ENCODE measurements around the gene SCMH1.

DNA sequence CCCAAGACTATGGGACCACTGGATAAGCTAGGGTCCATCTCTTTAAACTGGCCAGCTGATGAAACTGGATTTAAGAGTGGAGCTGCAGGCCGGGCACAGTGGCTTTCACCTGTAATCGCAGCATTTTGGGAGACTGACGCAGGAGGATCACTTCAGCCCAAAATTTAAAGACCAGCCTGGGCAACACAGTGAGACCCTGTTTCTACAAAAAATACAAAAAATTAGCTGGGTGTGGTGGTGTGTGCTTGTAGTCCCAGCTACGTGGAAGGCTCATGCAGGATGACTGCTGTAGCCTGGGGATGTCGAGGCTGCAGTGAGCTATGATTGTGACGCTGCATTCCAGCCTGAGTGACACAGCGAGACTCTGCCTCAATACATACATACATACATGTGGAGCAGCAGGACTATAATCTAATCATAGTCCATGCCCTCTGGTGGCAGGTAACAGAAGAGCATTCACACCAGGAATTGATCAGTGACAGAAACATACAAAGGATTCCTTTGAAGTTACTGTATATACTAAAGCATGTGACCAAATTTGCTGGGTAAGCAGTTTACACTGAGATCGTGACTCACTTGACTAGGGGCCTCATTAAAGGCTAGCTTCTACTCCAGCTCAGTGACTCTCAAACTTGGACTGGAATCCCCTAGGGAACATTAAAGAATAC lies 119.1 kb downstream of the SCMH1 start:
- TF ChIP-seq, protein P1, sequence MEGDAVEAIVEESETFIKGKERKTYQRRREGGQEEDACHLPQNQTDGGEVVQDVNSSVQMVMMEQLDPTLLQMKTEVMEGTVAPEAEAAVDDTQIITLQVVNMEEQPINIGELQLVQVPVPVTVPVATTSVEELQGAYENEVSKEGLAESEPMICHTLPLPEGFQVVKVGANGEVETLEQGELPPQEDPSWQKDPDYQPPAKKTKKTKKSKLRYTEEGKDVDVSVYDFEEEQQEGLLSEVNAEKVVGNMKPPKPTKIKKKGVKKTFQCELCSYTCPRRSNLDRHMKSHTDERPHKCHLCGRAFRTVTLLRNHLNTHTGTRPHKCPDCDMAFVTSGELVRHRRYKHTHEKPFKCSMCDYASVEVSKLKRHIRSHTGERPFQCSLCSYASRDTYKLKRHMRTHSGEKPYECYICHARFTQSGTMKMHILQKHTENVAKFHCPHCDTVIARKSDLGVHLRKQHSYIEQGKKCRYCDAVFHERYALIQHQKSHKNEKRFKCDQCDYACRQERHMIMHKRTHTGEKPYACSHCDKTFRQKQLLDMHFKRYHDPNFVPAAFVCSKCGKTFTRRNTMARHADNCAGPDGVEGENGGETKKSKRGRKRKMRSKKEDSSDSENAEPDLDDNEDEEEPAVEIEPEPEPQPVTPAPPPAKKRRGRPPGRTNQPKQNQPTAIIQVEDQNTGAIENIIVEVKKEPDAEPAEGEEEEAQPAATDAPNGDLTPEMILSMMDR (IDR thresholded peaks at IDR 0.05), result peak; percentile 68
- TF ChIP-seq POLR2AphosphoS5 (IDR thresholded peaks at IDR 0.05; ENCODE audit: low read depth, low read length) (no peak), SIN3A (IDR thresholded peaks at IDR 0.05; ENCODE audit: borderline replicate concordance, insufficient read depth, low read depth, low read length) (no peak)
- TF ChIP-seq, protein P2, sequence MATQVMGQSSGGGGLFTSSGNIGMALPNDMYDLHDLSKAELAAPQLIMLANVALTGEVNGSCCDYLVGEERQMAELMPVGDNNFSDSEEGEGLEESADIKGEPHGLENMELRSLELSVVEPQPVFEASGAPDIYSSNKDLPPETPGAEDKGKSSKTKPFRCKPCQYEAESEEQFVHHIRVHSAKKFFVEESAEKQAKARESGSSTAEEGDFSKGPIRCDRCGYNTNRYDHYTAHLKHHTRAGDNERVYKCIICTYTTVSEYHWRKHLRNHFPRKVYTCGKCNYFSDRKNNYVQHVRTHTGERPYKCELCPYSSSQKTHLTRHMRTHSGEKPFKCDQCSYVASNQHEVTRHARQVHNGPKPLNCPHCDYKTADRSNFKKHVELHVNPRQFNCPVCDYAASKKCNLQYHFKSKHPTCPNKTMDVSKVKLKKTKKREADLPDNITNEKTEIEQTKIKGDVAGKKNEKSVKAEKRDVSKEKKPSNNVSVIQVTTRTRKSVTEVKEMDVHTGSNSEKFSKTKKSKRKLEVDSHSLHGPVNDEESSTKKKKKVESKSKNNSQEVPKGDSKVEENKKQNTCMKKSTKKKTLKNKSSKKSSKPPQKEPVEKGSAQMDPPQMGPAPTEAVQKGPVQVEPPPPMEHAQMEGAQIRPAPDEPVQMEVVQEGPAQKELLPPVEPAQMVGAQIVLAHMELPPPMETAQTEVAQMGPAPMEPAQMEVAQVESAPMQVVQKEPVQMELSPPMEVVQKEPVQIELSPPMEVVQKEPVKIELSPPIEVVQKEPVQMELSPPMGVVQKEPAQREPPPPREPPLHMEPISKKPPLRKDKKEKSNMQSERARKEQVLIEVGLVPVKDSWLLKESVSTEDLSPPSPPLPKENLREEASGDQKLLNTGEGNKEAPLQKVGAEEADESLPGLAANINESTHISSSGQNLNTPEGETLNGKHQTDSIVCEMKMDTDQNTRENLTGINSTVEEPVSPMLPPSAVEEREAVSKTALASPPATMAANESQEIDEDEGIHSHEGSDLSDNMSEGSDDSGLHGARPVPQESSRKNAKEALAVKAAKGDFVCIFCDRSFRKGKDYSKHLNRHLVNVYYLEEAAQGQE (IDR thresholded peaks at IDR 0.05; ENCODE audit: insufficient read depth in 1 of 2, low read depth in 2 of 2, low read length in 1 of 2), result no peak

Data from Panc1 (cell line).